Measurements from ENCODE around the gene RALGAPA2.

The RALGAPA2 gene

GRCh38 chr20:20498076-20498861 lies 214.2 kb downstream of the RALGAPA2 start:
- DNase-seq (ENCODE audit: low read depth in 2 of 2), result no peak

- no peak for DNase-seq (ENCODE audit: low read depth in 2 of 2)
Observed at GRCh38 chr20:20497242-20497978, 215.0 kb downstream of the RALGAPA2 start.

GRCh38 chr20:20495729-20496503 lies 216.5 kb downstream of the RALGAPA2 start:
- DNase-seq (ENCODE audit: low read depth in 2 of 2), result no peak

GRCh38 chr20:20493701-20494100 lies 218.7 kb downstream of the RALGAPA2 start:
- no peak for DNase-seq (ENCODE audit: low read depth in 2 of 2)

GRCh38 chr20:20492521-20493332 lies 219.7 kb downstream of the RALGAPA2 start:
- DNase-seq (ENCODE audit: low read depth in 2 of 2), result no peak

- no peak for DNase-seq (ENCODE audit: low read depth in 2 of 2)
Observed at GRCh38 chr20:20491784-20492264, 220.6 kb downstream of the RALGAPA2 start.

- DNase-seq (ENCODE audit: low read depth in 2 of 2), result no peak
Observed at GRCh38 chr20:20491110-20491783, 221.2 kb downstream of the RALGAPA2 start.

GRCh38 chr20:20490673-20491072 lies 221.8 kb downstream of the RALGAPA2 start:
- no peak for DNase-seq (ENCODE audit: low read depth in 2 of 2)

GRCh38 chr20:20489648-20490341 lies 222.6 kb downstream of the RALGAPA2 start:
- DNase-seq (ENCODE audit: low read depth in 2 of 2), result no peak

GRCh38 chr20:20489054-20489453 lies 223.4 kb downstream of the RALGAPA2 start:
- no peak for DNase-seq (ENCODE audit: low read depth in 2 of 2)

- DNase-seq (ENCODE audit: low read depth in 2 of 2), result no peak
Observed at GRCh38 chr20:20488388-20488787, 224.1 kb downstream of the RALGAPA2 start.

- no peak for DNase-seq (ENCODE audit: low read depth in 2 of 2)
Observed at GRCh38 chr20:20487811-20488210, 224.6 kb downstream of the RALGAPA2 start.

- no peak for DNase-seq (ENCODE audit: low read depth in 2 of 2)
Observed at GRCh38 chr20:20483328-20483727, 229.1 kb downstream of the RALGAPA2 start.

GRCh38 chr20:20482453-20482852 lies 230.0 kb downstream of the RALGAPA2 start:
- no peak for DNase-seq (ENCODE audit: low read depth in 2 of 2)

GRCh38 chr20:20480689-20481088 lies 231.8 kb downstream of the RALGAPA2 start:
- no peak for DNase-seq (ENCODE audit: low read depth in 2 of 2)

GRCh38 chr20:20480126-20480525 lies 232.3 kb downstream of the RALGAPA2 start:
- DNase-seq (ENCODE audit: low read depth in 2 of 2), result no peak

- DNase-seq (ENCODE audit: low read depth in 2 of 2), result no peak
Observed at GRCh38 chr20:20477444-20478041, 234.9 kb downstream of the RALGAPA2 start.

GRCh38 chr20:20476504-20476903 lies 235.9 kb downstream of the RALGAPA2 start:
- DNase-seq (ENCODE audit: low read depth in 2 of 2), result no peak

GRCh38 chr20:20473657-20474056 lies 238.8 kb downstream of the RALGAPA2 start:
- no peak for DNase-seq (ENCODE audit: low read depth in 2 of 2)
